HEK293T (cell line): ENCODE measurements around the gene RASA4B.

Experiments used
- CTCF ChIA-PET: fragments of 350-600 bp; formaldehyde crosslinking; extraction: SDS; loops from one replicate; lab custom pipeline; 2021; ENCODE audit warnings: antibody characterized with exemption, inconsistent platforms; lab: Yijun Ruan, JAX
- POLR2A ChIA-PET: fragments of 350-600 bp; formaldehyde crosslinking; extraction: SDS; loops from one replicate; lab custom pipeline; 2020; ENCODE audit warnings: antibody characterized with exemption, inconsistent platforms; lab: Yijun Ruan, JAX
- DNase-seq: peaks from one replicate; pipeline ENCODE4 v3.0.0; 2012; ENCODE audit warnings: mixed read lengths; ENCODE audit errors: extremely low spot score
- ARNT ChIP-seq: fragments of 450-650 bp; IDR thresholded peaks from 2 replicates; pipeline ENCODE4 v1.6.1; 2017; ENCODE audit warnings: mild to moderate bottlenecking
- BHLHE40 ChIP-seq: fragments of 450-650 bp; IDR thresholded peaks from 2 replicates; pipeline ENCODE4 v1.6.1; 2016; ENCODE audit warnings: mild to moderate bottlenecking, moderate library complexity, borderline replicate concordance
- CTBP1 ChIP-seq: fragments of 450-650 bp; IDR thresholded peaks from 2 replicates; pipeline ENCODE4 v1.6.1; 2016; ENCODE audit warnings: borderline replicate concordance
- ELF4 ChIP-seq: fragments of 450-650 bp; IDR thresholded peaks from 2 replicates; pipeline ENCODE4 v1.6.1; 2017; ENCODE audit warnings: antibody characterized with exemption
- FOXA1 ChIP-seq: fragments of 450-650 bp; IDR thresholded peaks from 2 replicates; pipeline ENCODE4 v1.6.1; 2016; ENCODE audit warnings: mild to moderate bottlenecking
- FOXK2 ChIP-seq: fragments of 450-650 bp; IDR thresholded peaks from 2 replicates; pipeline ENCODE4 v1.6.1; 2016; ENCODE audit warnings: mild to moderate bottlenecking
- FOXM1 ChIP-seq: fragments of 450-650 bp; IDR thresholded peaks from 2 replicates; pipeline ENCODE4 v1.6.1; 2017; ENCODE audit warnings: mild to moderate bottlenecking, borderline replicate concordance
- HDGF ChIP-seq: fragments of 450-650 bp; IDR thresholded peaks from 2 replicates; pipeline ENCODE4 v1.6.1; 2017; ENCODE audit warnings: antibody characterized with exemption, borderline replicate concordance
- L3MBTL2 ChIP-seq: fragments of 450-650 bp; conservative IDR thresholded peaks from 2 replicates; pipeline ENCODE4 v1.6.1; 2016; ENCODE audit warnings: mild to moderate bottlenecking
- LEF1 ChIP-seq: fragments of 450-650 bp; IDR thresholded peaks from 2 replicates; pipeline ENCODE4 v1.6.1; 2017; ENCODE audit warnings: mild to moderate bottlenecking, borderline replicate concordance
- NFRKB ChIP-seq: fragments of 450-650 bp; IDR thresholded peaks from 2 replicates; pipeline ENCODE4 v1.6.1; 2016; ENCODE audit warnings: mild to moderate bottlenecking, moderate library complexity
- PKNOX1 ChIP-seq: fragments of 450-650 bp; IDR thresholded peaks from 2 replicates; pipeline ENCODE4 v1.6.1; 2016
- SP1 ChIP-seq: fragments of 450-650 bp; IDR thresholded peaks from 2 replicates; pipeline ENCODE4 v1.6.1; 2017
- SUZ12 ChIP-seq: fragments of 450-650 bp; IDR thresholded peaks from 2 replicates; pipeline ENCODE4 v1.6.1; 2016; ENCODE audit warnings: mild to moderate bottlenecking
- TARDBP ChIP-seq: fragments of 450-650 bp; IDR thresholded peaks from 2 replicates; pipeline ENCODE4 v1.6.1; 2016
- ZNF384 ChIP-seq: fragments of 450-650 bp; IDR thresholded peaks from 2 replicates; pipeline ENCODE4 v1.6.1; 2016

RASA4B gene

GRCh38 chr7:102450242-102450641, 67.3 kb downstream of the RASA4B start:
- no peak for TF ChIP-seq ELF4
- no peak for TF ChIP-seq BHLHE40
- TF ChIP-seq SP1 = no peak
- TF ChIP-seq LEF1 = no peak
- no peak for TF ChIP-seq CTBP1
- CTCF ChIA-PET = no interaction called here
- POLR2A ChIA-PET = no interaction called here
- DNase-seq = no peak

- DNase-seq = no peak
- TF ChIP-seq L3MBTL2 (no peak), CTBP1 (no peak), SUZ12 (no peak)
- ChIA-PET CTCF (no interaction called here), POLR2A (no interaction called here)
Measured at GRCh38 chr7:102449136-102449535, 68.4 kb downstream of the RASA4B start.

- no peak for DNase-seq
- POLR2A ChIA-PET = no interaction called here
- TF ChIP-seq FOXK2 (no peak), FOXA1 (no peak), L3MBTL2 (no peak), PKNOX1 (no peak), BHLHE40 (no peak)
Measured at GRCh38 chr7:102447311-102447710, 70.3 kb downstream of the RASA4B start.

GRCh38 chr7:102446387-102447156, 71.0 kb downstream of the RASA4B start:
- POLR2A ChIA-PET = no interaction called here
- TF ChIP-seq ELF4 (no peak), BHLHE40 (no peak), SUZ12 (no peak), FOXM1 (no peak), CTBP1 (no peak), TARDBP (no peak), FOXK2 (no peak), LEF1 (no peak), L3MBTL2 (no peak), ARNT (no peak), PKNOX1 (no peak), ZNF384 (no peak), SP1 (no peak)
- DNase-seq = no peak
- CTCF ChIA-PET = no interaction called here

More at GRCh38 chr7:102447311-102447710, 70.3 kb downstream of the RASA4B start:
- CTCF ChIA-PET = no interaction called here

GRCh38 chr7:102445674-102446071, 71.9 kb downstream of the RASA4B start:
- no peak for DNase-seq
- ChIA-PET CTCF (no interaction called here), POLR2A (no interaction called here)
- TF ChIP-seq ARNT = no peak
- no peak for TF ChIP-seq TARDBP
- TF ChIP-seq FOXK2 = no peak
- TF ChIP-seq CTBP1 = no peak
- TF ChIP-seq BHLHE40 = no peak

- TF ChIP-seq PKNOX1 = no peak
- no peak for TF ChIP-seq FOXK2
- no peak for TF ChIP-seq LEF1
- TF ChIP-seq SUZ12 = no peak
- no peak for TF ChIP-seq ZNF384
- no peak for TF ChIP-seq FOXA1
- no peak for TF ChIP-seq CTBP1
- TF ChIP-seq L3MBTL2 = no peak
- no peak for TF ChIP-seq SP1
- TF ChIP-seq ELF4 = no peak
- TF ChIP-seq ARNT = no peak
- no peak for TF ChIP-seq HDGF
- no peak for TF ChIP-seq BHLHE40
- TF ChIP-seq NFRKB = no peak
- ChIA-PET POLR2A (no interaction called here), CTCF (interaction anchor here (0.6 kb wide), 1 partner anchor 186 kb away, joined by 3 read pairs; no protein-coding TSS in a partner anchor)
- DNase-seq = no peak
Measured at GRCh38 chr7:102444961-102445673, 72.5 kb downstream of the RASA4B start.
